ENCODE measurements around the gene LHPP.
"Not testable (repeated sequence)": the region's sequence is repeated elsewhere in the genome, so short reads cannot be mapped to it uniquely, and the experiment has no call there.

The LHPP gene

DNA sequence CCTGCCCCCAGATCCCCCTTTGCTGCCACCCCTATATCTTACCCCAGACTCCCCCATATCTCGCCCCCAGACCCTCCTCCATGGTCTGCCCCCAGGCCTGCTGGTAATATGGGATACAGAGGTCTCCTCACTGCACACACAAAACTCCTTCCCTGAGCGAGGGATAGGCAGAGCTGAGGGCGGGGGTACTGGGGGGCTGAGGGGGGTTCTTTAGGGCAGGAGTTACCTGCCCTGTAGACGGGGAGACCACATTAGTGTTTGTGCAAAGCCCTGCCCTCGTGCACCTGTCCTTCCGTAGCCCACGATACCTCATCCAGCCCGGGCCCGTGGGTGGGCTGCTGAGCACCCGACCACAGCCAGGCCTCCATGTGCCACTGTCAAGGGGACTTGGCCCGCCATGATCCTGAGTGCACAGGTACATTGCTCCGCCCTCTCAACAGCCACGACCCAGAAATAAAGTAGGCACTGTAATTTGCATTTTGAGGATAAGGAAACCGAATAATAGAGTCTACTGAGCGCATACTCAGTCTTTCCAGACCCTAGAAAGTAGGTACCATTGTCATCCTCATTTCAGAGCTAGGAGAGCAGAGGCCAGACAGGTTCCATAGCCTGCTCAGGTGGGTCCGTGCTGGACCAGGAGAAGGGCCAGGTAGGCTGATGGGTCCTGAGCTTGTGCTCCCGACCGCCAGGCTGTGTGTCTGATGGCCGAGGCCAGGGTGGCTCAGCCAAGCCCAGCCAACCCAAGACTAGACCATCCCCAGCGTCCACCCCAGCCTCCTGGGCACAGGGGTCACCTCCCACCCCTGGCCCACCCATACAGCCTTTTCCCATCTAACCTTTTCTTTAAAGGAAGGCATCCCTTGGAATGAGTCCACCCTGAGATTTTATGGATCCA is 115.2 kb downstream of the LHPP start:
- DNase-seq: no peak

GRCh38 chr10:124577651-124578050 is 116.0 kb downstream of the LHPP start:
- no peak for DNase-seq

- no peak for DNase-seq
These were observed 116.8 kb downstream of the LHPP start for GRCh38 chr10:124578231-124579010.

DNA sequence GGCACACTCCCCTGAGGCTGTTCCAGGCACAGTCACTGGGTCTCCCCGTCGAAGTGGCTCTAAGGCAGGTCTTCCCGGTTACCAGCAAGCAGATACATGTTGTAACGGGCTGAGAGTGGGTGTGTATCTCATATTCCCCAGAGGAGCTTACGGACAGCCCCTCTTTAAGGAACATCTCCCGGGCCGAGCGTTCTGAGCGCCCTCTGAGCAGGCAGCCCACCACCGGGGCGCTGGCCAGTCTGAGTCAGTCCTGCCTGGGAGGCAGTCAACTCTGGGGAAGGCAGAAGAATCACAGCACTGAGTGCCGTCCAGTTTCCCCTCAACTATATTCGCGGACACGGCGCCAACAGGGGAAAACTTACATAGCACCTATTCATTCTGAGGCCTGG is 117.4 kb downstream of the LHPP start:
- no peak for DNase-seq

GRCh38 chr10:124586142-124586541 is 124.5 kb downstream of the LHPP start:
- no peak for DNase-seq

DNA sequence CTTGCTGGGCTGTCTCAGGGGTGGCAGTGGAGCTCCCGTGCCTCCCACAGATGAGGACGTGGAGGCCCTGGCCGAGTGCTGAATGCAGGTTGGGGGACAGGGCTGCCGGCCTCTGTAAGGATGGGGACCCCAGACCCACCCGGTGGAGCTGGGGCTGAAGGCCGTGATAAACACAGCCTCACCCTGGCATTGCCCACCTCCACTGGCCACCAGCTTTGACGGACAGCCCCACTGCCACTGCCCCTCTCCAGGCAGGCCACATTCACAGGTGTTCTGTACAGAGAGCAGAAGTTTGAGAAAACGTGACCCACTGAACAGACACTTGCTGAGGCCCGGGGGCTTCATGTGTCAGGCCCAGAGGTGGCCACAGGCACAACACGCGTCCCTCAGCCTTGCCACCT is 126.2 kb downstream of the LHPP start:
- DNase-seq: no peak

- not testable (repeated sequence) for DNase-seq
These were observed 126.7 kb downstream of the LHPP start for GRCh38 chr10:124588341-124588735.

DNA sequence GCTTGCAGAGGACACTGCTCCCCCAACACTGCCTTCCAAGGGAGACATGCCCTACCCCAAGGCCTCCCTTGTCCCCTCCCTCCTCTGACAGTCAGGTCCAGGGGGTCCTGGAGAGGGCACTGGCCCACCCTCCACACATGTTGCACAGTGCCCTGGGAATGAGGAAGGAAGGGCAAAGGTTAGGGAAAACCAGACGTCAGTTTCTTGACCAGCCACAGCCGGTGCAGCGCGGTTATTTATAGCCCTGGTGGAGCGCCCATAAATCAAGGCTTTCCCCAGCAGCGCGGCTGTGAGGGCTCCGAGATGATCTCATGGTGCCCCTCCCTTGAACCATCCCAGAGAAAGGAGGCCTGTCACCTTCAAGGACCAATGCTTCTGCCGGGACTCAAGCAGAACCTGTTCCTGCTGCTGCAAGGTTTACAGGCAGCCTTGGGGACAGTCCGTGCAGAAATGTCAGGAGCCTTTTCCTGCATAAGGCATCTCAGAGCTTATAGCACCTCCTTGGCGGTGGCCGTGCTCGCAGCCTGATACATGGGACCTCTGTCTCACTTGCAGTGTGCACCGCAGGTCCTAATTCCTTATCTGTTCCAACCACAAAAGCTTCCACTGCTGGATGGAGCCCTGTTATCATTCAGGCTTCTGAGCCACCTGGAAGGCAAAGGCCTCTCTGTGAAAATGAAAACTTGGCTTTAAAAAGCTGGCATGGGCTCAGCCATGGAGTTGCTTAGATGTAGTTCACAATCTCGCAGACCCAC is 127.3 kb downstream of the LHPP start:
- peak; percentile 28 to 55 for DNase-seq

DNA sequence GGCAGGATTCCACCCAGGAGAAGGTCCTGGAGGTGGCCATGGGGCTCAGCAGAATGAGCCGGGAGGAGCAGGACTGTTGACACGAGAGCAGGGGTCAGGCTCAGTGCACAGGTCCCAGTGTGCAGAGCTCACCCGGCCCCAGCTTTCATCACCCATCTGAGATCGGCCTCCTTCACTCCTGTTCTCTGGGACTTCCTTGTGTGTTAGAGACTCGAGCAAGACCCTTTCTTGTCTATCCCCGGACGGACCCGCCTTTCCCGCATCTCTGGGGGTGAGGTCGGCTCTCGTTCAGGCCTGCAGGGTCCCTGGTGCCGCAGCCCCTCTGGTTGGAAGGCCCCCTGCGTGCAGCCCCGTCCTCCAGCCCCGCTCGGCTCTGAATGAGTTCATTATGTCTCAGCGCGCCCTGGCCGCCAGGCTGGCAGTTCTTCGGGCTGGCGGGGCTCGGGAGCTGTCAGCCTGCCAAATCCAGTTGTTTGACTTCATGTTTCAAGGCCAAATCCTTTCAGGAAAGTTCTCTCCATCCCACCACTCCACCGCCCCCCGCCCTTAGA is 127.9 kb downstream of the LHPP start:
- DNase-seq: no peak

DNA sequence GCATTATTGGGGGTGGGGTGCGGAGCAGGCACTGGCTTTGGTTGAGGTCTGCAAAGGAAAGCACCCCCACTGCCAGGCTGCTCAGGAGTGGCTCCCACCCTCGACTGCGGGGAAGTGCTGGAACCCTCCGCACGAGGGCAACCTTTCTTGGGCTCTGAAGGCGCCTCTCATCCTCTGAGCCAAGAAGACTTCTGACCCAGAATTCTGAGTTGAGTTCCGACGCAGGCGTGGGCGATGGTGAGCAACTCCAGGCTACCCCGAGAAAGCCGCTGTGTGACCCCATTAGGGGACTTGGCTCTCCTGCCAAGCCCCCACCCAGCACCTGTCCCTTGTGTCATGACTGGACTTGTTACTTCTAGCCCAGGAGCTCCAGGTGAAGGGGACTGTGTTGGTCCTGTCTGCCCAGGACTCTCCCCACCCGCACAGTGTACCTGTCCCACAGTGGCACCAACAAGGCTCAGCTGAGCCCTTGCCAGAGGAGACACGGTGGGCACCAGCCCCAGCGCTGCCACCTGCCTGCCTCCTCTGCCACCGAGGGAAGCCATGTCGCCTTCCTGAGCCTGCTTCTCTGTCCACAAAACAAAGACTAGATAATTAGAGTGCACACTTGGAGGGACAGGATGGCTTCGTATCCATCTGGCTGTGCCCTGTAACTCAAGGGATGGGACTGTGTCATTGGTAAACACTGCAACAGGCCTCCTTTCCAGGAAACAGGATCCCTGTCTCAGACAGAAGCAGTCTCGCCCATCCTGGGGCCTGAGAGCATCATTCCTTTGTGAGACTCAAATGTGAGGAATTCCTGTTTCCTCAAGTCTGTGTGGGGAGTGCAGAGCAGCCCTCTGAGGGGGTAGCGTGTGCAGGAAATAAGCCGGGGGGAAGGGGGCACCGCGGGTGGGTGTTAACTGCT is 128.8 kb downstream of the LHPP start:
- DNase-seq: no peak

GRCh38 chr10:124591123-124591495 is 129.5 kb downstream of the LHPP start:
- DNase-seq: no peak

DNA sequence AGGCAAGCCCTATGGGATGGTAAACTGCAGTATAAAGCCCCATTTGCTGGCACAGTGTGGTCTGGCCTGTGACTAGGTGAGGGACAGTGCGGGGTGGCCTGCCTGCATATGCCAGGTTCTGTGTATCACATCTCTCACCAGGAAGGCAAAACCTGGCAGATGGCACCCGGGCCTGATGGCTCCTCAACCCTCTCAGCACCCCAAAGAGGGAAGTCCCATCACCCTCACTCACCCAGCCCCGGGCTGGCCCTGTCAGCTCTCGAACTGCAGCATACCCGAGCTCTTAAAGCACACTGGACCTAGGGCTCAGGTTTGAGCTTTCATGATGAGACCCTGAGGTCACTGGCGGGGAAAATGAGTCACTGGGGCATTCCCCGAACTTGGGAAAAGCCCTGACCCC is 130.5 kb downstream of the LHPP start:
- no peak for DNase-seq

GRCh38 chr10:124592736-124593430 is 131.3 kb downstream of the LHPP start:
- no peak for DNase-seq

- DNase-seq: no peak
These were observed 131.9 kb downstream of the LHPP start for GRCh38 chr10:124593431-124593985.

GRCh38 chr10:124594240-124594639 is 132.6 kb downstream of the LHPP start:
- no peak for DNase-seq

- no peak for DNase-seq
These were observed 133.7 kb downstream of the LHPP start for GRCh38 chr10:124595143-124595883.

GRCh38 chr10:124596116-124596785 is 134.6 kb downstream of the LHPP start:
- DNase-seq: no peak

- no peak for DNase-seq
These were observed 135.6 kb downstream of the LHPP start for GRCh38 chr10:124596962-124597845.

DNA sequence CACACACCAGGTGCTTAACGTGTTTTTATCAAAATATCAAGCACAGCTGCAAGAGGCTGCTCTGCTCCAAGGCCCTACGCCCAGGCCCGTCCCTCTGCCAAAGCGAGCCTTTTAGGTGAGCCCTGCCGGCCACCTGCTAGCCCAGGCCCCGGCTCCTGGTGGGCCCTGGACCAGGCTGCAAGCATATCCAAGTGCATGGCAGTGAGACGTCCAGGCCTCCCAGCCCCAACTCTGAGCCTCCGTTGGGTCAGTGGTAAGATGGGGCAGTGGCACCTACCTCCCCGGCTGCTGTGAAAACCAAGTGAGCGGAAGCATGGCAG is 136.2 kb downstream of the LHPP start:
- no peak for DNase-seq
